Upper lobe of left lung (tissue), 6 donors: Measurements from ENCODE around the gene EYA2. TPM values are rescaled to one million over a fixed set of nuclear protein-coding genes. Genes with fewer than 3 reads are reported as not detected.

Experiments
- ATAC-seq, 2 donors: fragments of 200-7000 bp; cut with Tn5 transposase; one replicate each; pipeline ENCODE4 v1.9.1; 2022; ENCODE audit warnings: mild to moderate bottlenecking in 2 of 2, moderate library complexity in 2 of 2; ENCODE audit not compliant: low FRiP score in 2 of 2
- DNase-seq, 2 donors: peaks; one replicate each; pipeline ENCODE4 v3.0.0-alpha.2; 2019 to 2020
- H3K27ac ChIP-seq, 4 donors: fragments of 200-600 bp; sonication (generic); one replicate each; pipeline ENCODE4 v1.5.1; 2016 to 2019
- H3K27me3 ChIP-seq, 4 donors: fragments of 200-600 bp; sonication (generic); one replicate each; pipeline ENCODE4 v1.5.1; 2017 to 2019
- H3K36me3 ChIP-seq, 4 donors: fragments of 200-600 bp; sonication (generic); one replicate each; pipeline ENCODE4 v1.5.1; 2016 to 2019
- H3K4me1 ChIP-seq, 4 donors: fragments of 200-600 bp; sonication (generic); one replicate each; pipeline ENCODE4 v1.5.1; 2018 to 2019
- H3K4me3 ChIP-seq, 4 donors: fragments of 200-600 bp; sonication (generic); one replicate each; pipeline ENCODE4 v1.5.1; 2017 to 2019; ENCODE audit warnings: mild to moderate bottlenecking in 2 of 4, moderate library complexity in 1 of 4
- H3K9me3 ChIP-seq, 4 donors: fragments of 200-600 bp; sonication (generic); one replicate each; pipeline ENCODE4 v1.5.1; 2018 to 2019
- EP300 ChIP-seq, 4 donors: sonication (generic); formaldehyde crosslinking; IDR thresholded peaks; one replicate each; pipeline ENCODE4 v1.5.1; 2017; ENCODE audit warnings: antibody characterized with exemption in 4 of 4, control low read depth in 2 of 4
- POLR2A ChIP-seq, 4 donors: fragments of 450-650 bp; IDR thresholded peaks; one replicate each; pipeline ENCODE4 v1.5.1; 2016 to 2017; ENCODE audit warnings: antibody characterized with exemption in 4 of 4, mild to moderate bottlenecking in 2 of 4
- POLR2AphosphoS5 ChIP-seq, 2 donors: sonication (generic); formaldehyde crosslinking; IDR thresholded peaks; one replicate each; pipeline ENCODE4 v1.5.1; 2017; ENCODE audit warnings: antibody characterized with exemption in 2 of 2
- WGBS, 2 donors: methylation state at CpG; one replicate each; pipeline ENCODE4 v1.1.5; 2017 to 2018; 5-methylcytosine and 5-hydroxymethylcytosine counted together
- total RNA-seq, 6 donors: library from RNA; depleted of rRNA in 4 of 6; stranded (reverse); fragments of >200 nt in 4 of 6; gene quantifications; one replicate each; pipeline versions ENCODE4 v1.1.0 to v1.2.1, GENCODE V29; 2016 to 2021
- TF ChIP-seq, protein P1 (sequence below), 6 experiments: fragments of 450-650 bp in 4 of 6; fragments of 200-600 bp in 2 of 6; sonication (generic) in 2 of 6; IDR thresholded peaks; one replicate each; pipeline ENCODE4 v1.5.1; 2016 to 2019; ENCODE audit warnings: antibody characterized with exemption in 6 of 6
- donor health status: DM: no; HTN: no; CAD: no; lungs with moderate emphysema.
- donor health status: DM: no; HTN: yes; CAD: no; lungs with severe emphysema.

EYA2 gene
- total RNA-seq, 6 donors from 2014 or later: 0.66 to 9.4 (median 3.0) TPM

DNA sequence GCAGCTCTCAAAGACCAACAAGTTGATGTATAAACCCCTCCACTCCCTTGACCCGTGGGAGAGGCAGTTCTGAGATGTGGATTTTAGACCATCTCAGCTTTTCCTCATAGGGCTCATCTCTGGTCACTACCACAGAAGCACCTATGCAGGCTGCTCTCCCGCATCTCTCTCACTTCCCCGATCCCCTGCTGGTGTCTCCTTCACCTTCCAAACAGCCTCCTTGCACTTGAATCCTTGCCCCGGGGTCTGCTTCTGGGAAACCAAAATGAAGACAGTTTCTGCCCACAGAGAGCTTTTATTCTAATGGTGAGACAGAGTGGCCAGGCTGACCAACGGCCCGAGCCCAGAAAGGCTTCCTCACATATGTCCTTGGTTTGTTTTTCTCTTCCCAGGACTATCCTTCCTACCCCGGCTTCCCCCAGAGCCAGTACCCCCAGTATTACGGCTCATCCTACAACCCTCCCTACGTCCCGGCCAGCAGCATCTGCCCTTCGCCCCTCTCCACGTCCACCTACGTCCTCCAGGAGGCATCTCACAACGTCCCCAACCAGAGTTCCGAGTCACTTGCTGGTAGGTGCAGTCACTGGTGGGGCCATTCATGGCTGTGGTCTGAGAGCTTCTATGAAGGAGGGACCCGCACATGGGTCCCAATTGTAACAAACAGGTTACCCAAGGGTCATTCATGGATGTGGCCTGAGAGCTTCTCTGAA lies 179.3 kb downstream of the EYA2 start:
- TF ChIP-seq, protein P1, sequence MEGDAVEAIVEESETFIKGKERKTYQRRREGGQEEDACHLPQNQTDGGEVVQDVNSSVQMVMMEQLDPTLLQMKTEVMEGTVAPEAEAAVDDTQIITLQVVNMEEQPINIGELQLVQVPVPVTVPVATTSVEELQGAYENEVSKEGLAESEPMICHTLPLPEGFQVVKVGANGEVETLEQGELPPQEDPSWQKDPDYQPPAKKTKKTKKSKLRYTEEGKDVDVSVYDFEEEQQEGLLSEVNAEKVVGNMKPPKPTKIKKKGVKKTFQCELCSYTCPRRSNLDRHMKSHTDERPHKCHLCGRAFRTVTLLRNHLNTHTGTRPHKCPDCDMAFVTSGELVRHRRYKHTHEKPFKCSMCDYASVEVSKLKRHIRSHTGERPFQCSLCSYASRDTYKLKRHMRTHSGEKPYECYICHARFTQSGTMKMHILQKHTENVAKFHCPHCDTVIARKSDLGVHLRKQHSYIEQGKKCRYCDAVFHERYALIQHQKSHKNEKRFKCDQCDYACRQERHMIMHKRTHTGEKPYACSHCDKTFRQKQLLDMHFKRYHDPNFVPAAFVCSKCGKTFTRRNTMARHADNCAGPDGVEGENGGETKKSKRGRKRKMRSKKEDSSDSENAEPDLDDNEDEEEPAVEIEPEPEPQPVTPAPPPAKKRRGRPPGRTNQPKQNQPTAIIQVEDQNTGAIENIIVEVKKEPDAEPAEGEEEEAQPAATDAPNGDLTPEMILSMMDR (IDR thresholded peaks at IDR 0.05): no peak
- TF ChIP-seq POLR2A (IDR thresholded peaks at IDR 0.05) (no peak), POLR2AphosphoS5 (IDR thresholded peaks at IDR 0.05) (no peak), EP300 (IDR thresholded peaks at IDR 0.05) (no peak)
- DNase-seq (no peak), ATAC-seq (no peak)
- no peaks in the 10 kb centered on the region for H3K4me1 ChIP-seq
- no peak overlapping the region for H3K4me3 ChIP-seq
- no peaks in the 10 kb centered on the region for H3K36me3 ChIP-seq
- no peak overlapping the region for H3K27ac ChIP-seq
- H3K9me3 ChIP-seq: peaks cover 0 to 13% (median 1%) of the 10 kb centered on the region in 4 donors
- H3K27me3 ChIP-seq: no peaks in the 10 kb centered on the region
- 91 to 93% methylated on average over 16 of the region's 16 CpGs for WGBS, 2 donors

DNA sequence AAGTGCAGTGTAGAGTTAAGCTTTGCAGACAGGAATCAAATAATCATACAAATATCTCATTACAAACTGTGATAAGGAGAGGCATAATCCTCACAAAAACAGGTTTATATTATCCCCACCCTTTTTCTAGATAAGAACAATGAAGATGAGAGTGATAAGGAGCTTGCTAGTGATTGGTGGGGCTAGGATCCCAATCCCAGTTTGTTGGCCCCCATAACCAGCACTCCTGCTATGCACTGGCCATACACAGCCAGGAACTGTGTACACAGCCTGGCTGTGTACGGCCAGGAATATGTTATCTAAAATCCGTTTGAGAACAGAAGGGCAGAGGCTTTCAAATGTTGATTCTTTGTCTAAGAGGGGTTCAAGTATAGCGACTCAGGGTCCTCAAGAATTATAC lies 180.6 kb downstream of the EYA2 start:
- Histone ChIP-seq H3K4me1 (no peaks in the 10 kb centered on the region), H3K9me3 (peaks cover 0 to 12% (median 1%) of the 10 kb centered on the region in 4 donors), H3K36me3 (no peaks in the 10 kb centered on the region), H3K27me3 (no peaks in the 10 kb centered on the region), H3K4me3 (no peak overlapping the region), H3K27ac (no peak overlapping the region)
- DNase-seq (no peak), ATAC-seq (no peak)
- no peak for TF ChIP-seq POLR2AphosphoS5 (IDR thresholded peaks at IDR 0.05)
- 65 to 72% methylated on average over 3 of the region's 3 CpGs for WGBS, 2 donors

DNA sequence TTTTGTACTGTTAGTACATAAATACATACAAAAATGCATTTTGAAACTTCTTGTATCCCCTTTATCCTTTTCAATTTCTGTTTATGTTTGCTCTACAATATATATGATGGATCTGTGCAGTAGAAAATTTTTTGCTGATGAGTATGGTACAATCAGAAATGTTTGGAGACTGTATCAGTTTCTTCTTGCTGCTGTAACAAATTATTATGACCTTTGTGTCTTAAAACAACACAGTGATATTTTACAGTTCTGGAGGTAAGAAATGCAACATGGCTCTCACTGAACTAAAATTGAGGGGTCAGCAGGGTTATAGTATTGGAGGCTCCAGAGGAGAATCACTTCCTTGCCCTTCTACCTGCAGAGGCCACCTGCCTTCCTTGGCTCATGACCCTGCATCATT lies 184.4 kb downstream of the EYA2 start:
- ATAC-seq (no peak), DNase-seq (no peak)
- Histone ChIP-seq H3K27me3 (no peaks in the 10 kb centered on the region), H3K4me1 (no peaks in the 10 kb centered on the region), H3K36me3 (no peaks in the 10 kb centered on the region), H3K4me3 (no peak overlapping the region), H3K27ac (no peak overlapping the region), H3K9me3 (peaks cover 0 to 12% (median 1%) of the 10 kb centered on the region in 4 donors)
- TF ChIP-seq EP300 (IDR thresholded peaks at IDR 0.05) (no peak), POLR2A (IDR thresholded peaks at IDR 0.05) (no peak), POLR2AphosphoS5 (IDR thresholded peaks at IDR 0.05) (no peak)
- TF ChIP-seq, protein P1 (IDR thresholded peaks at IDR 0.05): no peak

- ATAC-seq: no peak
- no peaks in the 10 kb centered on the region for H3K4me1 ChIP-seq
- no peaks in the 10 kb centered on the region for H3K36me3 ChIP-seq
- H3K27ac ChIP-seq: no peak overlapping the region
- TF ChIP-seq POLR2A (IDR thresholded peaks at IDR 0.05) (no peak), EP300 (IDR thresholded peaks at IDR 0.05) (no peak), POLR2AphosphoS5 (IDR thresholded peaks at IDR 0.05) (no peak)
- TF ChIP-seq, protein P1 (IDR thresholded peaks at IDR 0.05): no peak
- no peak overlapping the region for H3K4me3 ChIP-seq
- no peaks in the 10 kb centered on the region for H3K27me3 ChIP-seq
- no peak for DNase-seq
- WGBS, 2 donors: 68 to 88% methylated on average over 1 of the region's 1 CpG
- H3K9me3 ChIP-seq: peaks cover 0 to 12% (median 1%) of the 10 kb centered on the region in 4 donors
These were observed 185.7 kb downstream of the EYA2 start for GRCh38 chr20:47080365-47080764.

- WGBS, 2 donors: 64 to 65% methylated on average over 6 of the region's 6 CpGs
- TF ChIP-seq POLR2A (IDR thresholded peaks at IDR 0.05) (no peak), EP300 (IDR thresholded peaks at IDR 0.05) (no peak), POLR2AphosphoS5 (IDR thresholded peaks at IDR 0.05) (no peak)
- TF ChIP-seq, protein P1 (IDR thresholded peaks at IDR 0.05): no peak
- Histone ChIP-seq H3K27ac (no peak overlapping the region), H3K4me1 (no peaks in the 10 kb centered on the region), H3K9me3 (no peaks in the 10 kb centered on the region), H3K4me3 (no peak overlapping the region), H3K36me3 (no peaks in the 10 kb centered on the region), H3K27me3 (no peaks in the 10 kb centered on the region)
- no peak for ATAC-seq
- no peak for DNase-seq
These were observed 191.7 kb downstream of the EYA2 start for GRCh38 chr20:47086316-47086715.
